HepG2 (cell line): ENCODE results near the gene CLCN2. TPM values are rescaled to one million over a fixed set of nuclear protein-coding genes. Genes with fewer than 3 reads are reported as not detected.

ENCODE experiments used
- ATAC-seq: fragments of 200-7000 bp; cut with Tn5 transposase; 3 replicates; pipeline ENCODE4 v1.9.1; 2020; ENCODE audit warnings: mild to moderate bottlenecking, moderate library complexity
- BruUV-seq: library from RNA; stranded (reverse); fragments of 400-500 nt; replicated peaks from 2 replicates; lab custom pipeline; 2021; lab: Mats Ljungman, UMichigan
- CTCF ChIA-PET: fragments of 300-600 bp; formaldehyde crosslinking; extraction: SDS; loops from one replicate; lab custom pipeline; 2021; ENCODE audit warnings: low total read pairs, inconsistent platforms, low intra/inter-chr PET ratio; lab: Yijun Ruan, JAX
- POLR2A ChIA-PET: fragments of 350-600 bp; sonication (Branson Sonifier 250); formaldehyde crosslinking; loops from one replicate; lab custom pipeline; 2020; ENCODE audit warnings: antibody characterized with exemption, inconsistent platforms; lab: Yijun Ruan, JAX
- DNase-seq: peaks from one replicate; pipeline ENCODE4 v3.0.0-alpha.2; 2015; ENCODE audit warnings: low spot score
- FAIRE-seq: peaks from 3 replicates; lab custom pipeline; 2011; peaks lifted over from hg19 to GRCh38; lab: Jason Lieb, UNC
- H2AFZ ChIP-seq: one replicate; pipeline ENCODE4 v1.6.1; 2011; ENCODE audit warnings: low read length, inconsistent platforms
- H3K27ac ChIP-seq: fragments of 300-600 bp; 3 replicates; pipeline ENCODE4 v1.8.0; 2011; ENCODE audit warnings: mixed run types, mild to moderate bottlenecking, mixed read lengths, low read length, inconsistent platforms; ENCODE audit not compliant: insufficient read depth; ENCODE audit errors: extremely low read length
- H3K27me3 ChIP-seq, 2 experiments: fragments of 200-600 bp in 1 of 2; 2 replicates in 1 of 2; 3 replicates in 1 of 2; pipeline versions ENCODE4 v1.6.0 to v1.8.0; 2011; ENCODE audit warnings: low read length in 2 of 2, mild to moderate bottlenecking in 2 of 2, moderate library complexity in 2 of 2, inconsistent platforms in 1 of 2; ENCODE audit not compliant: insufficient read depth in 2 of 2, control insufficient read depth in 1 of 2
- H3K36me3 ChIP-seq, 2 experiments: fragments of 200-600 bp in 1 of 2; replicated peaks in 1 of 2; 2 replicates in 1 of 2; 3 replicates in 1 of 2; pipeline versions ENCODE4 v1.5.1 to v1.8.0; 2011; ENCODE audit warnings: low read length in 2 of 2, inconsistent platforms in 1 of 2; ENCODE audit not compliant: insufficient read depth in 2 of 2, control insufficient read depth in 1 of 2
- H3K4me1 ChIP-seq: 2 replicates; pipeline ENCODE4 v1.5.1; 2012; ENCODE audit warnings: low read length, inconsistent platforms; ENCODE audit not compliant: insufficient read depth
- H3K4me2 ChIP-seq: 2 replicates; pipeline ENCODE4 v1.6.0; 2011; ENCODE audit warnings: low read depth, low read length, inconsistent platforms
- H3K4me3 ChIP-seq, 3 experiments: fragments of 200-600 bp in 1 of 3; sonication (generic), shearing (Covaris generic) in 1 of 3; replicated peaks in 1 of 3; 2 replicates each; pipeline ENCODE4 v1.5.1; 2011 to 2016; ENCODE audit warnings: low read length in 3 of 3, inconsistent platforms in 2 of 3, low read depth in 2 of 3, mild to moderate bottlenecking in 2 of 3, control low read depth in 1 of 3, mixed read lengths in 1 of 3; ENCODE audit not compliant: insufficient read depth in 1 of 3
- H3K79me2 ChIP-seq: one replicate; pipeline ENCODE4 v1.6.1; 2011; ENCODE audit warnings: low read length, inconsistent platforms; ENCODE audit not compliant: insufficient read depth
- H3K9ac ChIP-seq: 2 replicates; pipeline ENCODE4 v1.6.0; 2011; ENCODE audit warnings: mild to moderate bottlenecking, low read depth, low read length, inconsistent platforms; ENCODE audit not compliant: insufficient read depth
- H3K9me3 ChIP-seq: 2 replicates; pipeline ENCODE4 v1.5.1; 2012; ENCODE audit warnings: mild to moderate bottlenecking, low read length
- H4K20me1 ChIP-seq: 2 replicates; pipeline ENCODE4 v1.6.0; 2011; ENCODE audit warnings: inconsistent platforms, mild to moderate bottlenecking, low read length, moderate library complexity; ENCODE audit not compliant: insufficient read depth
- CCDC6 ChIP-seq: sonication (generic); formaldehyde crosslinking; IDR thresholded peaks from 2 replicates; pipeline ENCODE4 v1.8.1; 2022; ENCODE audit warnings: mild to moderate bottlenecking, missing genetic modification reagents, moderate library complexity
- EEA1 ChIP-seq: sonication (generic); formaldehyde crosslinking; IDR thresholded peaks from 2 replicates; pipeline ENCODE4 v1.5.1; 2020; ENCODE audit warnings: mild to moderate bottlenecking, missing genetic modification reagents, borderline replicate concordance
- FOXC1 ChIP-seq: sonication (generic); formaldehyde crosslinking; IDR thresholded peaks from 2 replicates; pipeline ENCODE4 v1.8.0; 2022; ENCODE audit warnings: mild to moderate bottlenecking, missing genetic modification reagents, borderline replicate concordance
- FOXM1 ChIP-seq: sonication (generic); formaldehyde crosslinking; IDR thresholded peaks from 2 replicates; pipeline ENCODE4 v1.5.0; 2020; ENCODE audit warnings: missing genetic modification reagents
- GMEB2 ChIP-seq: IDR thresholded peaks from 2 replicates; pipeline ENCODE4 v1.6.1; 2016; ENCODE audit warnings: missing biosample characterization, missing genetic modification reagents, low read depth
- HDAC2 ChIP-seq: sonication (generic); formaldehyde crosslinking; IDR thresholded peaks from 2 replicates; pipeline ENCODE4 v1.4.0; 2020; ENCODE audit warnings: missing genetic modification reagents
- HMG20A ChIP-seq: IDR thresholded peaks from 2 replicates; pipeline ENCODE4 v1.6.1; 2016; ENCODE audit warnings: borderline replicate concordance
- NCOA1 ChIP-seq: sonication (generic); formaldehyde crosslinking; IDR thresholded peaks from 2 replicates; pipeline ENCODE4 v1.9.0; 2021; ENCODE audit warnings: missing genetic modification reagents
- NFE2L2 ChIP-seq: fragments of 150-350 bp; IDR thresholded peaks from 2 replicates; pipeline ENCODE4 v1.6.1; 2014; ENCODE audit warnings: low read length
- RARA ChIP-seq: IDR thresholded peaks from 2 replicates; pipeline ENCODE4 v1.6.1; 2016; ENCODE audit warnings: missing genetic modification reagents, missing compliant biosample characterization
- RNF2 ChIP-seq: fragments of 450-650 bp; conservative IDR thresholded peaks from 2 replicates; pipeline ENCODE4 v1.6.1; 2016; ENCODE audit warnings: low read depth
- TEAD3 ChIP-seq: optimal IDR thresholded peaks from 2 replicates; pipeline ENCODE3; 2016; ENCODE audit warnings: borderline replicate concordance
- ZBTB4 ChIP-seq: sonication (generic); formaldehyde crosslinking; IDR thresholded peaks from 2 replicates; pipeline ENCODE4 v1.4.0; 2020; ENCODE audit warnings: missing genetic modification reagents, mild to moderate bottlenecking, borderline replicate concordance
- ZFAT ChIP-seq: sonication (generic); formaldehyde crosslinking; conservative IDR thresholded peaks from 2 replicates; pipeline ENCODE4 v1.8.1; 2023; ENCODE audit warnings: missing genetic modification reagents, inconsistent platforms
- ZMAT3 ChIP-seq: sonication (generic); formaldehyde crosslinking; conservative IDR thresholded peaks from 2 replicates; pipeline ENCODE4 v1.7.0; 2021; ENCODE audit warnings: missing genetic modification reagents
- ZNF12 ChIP-seq: sonication (generic); formaldehyde crosslinking; IDR thresholded peaks from 2 replicates; pipeline ENCODE4 v1.5.0; 2020; ENCODE audit warnings: missing genetic modification reagents
- ZNF580 ChIP-seq: IDR thresholded peaks from 2 replicates; pipeline ENCODE4 v1.6.1; 2016; ENCODE audit warnings: low read depth, borderline replicate concordance
- ZNF614 ChIP-seq: IDR thresholded peaks from 2 replicates; pipeline ENCODE4 v1.6.1; 2018; ENCODE audit warnings: missing biosample characterization, missing genetic modification reagents, inconsistent platforms, borderline replicate concordance
- ZNF724P ChIP-seq: sonication (generic); formaldehyde crosslinking; IDR thresholded peaks from 2 replicates; pipeline ENCODE4 v1.8.0; 2022; ENCODE audit warnings: missing genetic modification reagents, borderline replicate concordance
- WGBS: methylation state at CpG from one replicate; pipeline ENCODE4 v1.1.6; 2017; ENCODE audit warnings: low lambda C conversion rate; 5-methylcytosine and 5-hydroxymethylcytosine counted together
- in situ Hi-C: cut with HindIII; loops from 2 replicates; pipeline ENCODE4 v1.10.0; 2017; ENCODE audit warnings: low pct_unique_long_range_greater_than_20kb; ENCODE audit not compliant: extremely low pct_ligation_motif_present
- intact Hi-C: fragments of 100-400 bp; cut with micrococcal nuclease; formaldehyde crosslinking; loops from one replicate; pipeline ENCODE4 v1.10.0; 2022; ENCODE audit not compliant: unreplicated experiment
- polyA plus RNA-seq, 8 experiments: library from polyadenylated mRNA; depleted of rRNA in 3 of 8; stranded (reverse) in 7 of 8; unstranded in 1 of 8; fragments of >200 nt; fragmentation: Illumina TruSeq in 4 of 8; extraction: Trizol in 4 of 8; gene quantifications; 2 replicates each; pipeline versions ENCODE4 v1.2.1 to v1.2.3, GENCODE V29; 2011 to 2016; ENCODE audit warnings: low read depth in 4 of 8, missing spikeins in 1 of 8, mixed read lengths in 1 of 8; ENCODE audit not compliant: insufficient read depth in 1 of 8
- total RNA-seq, 5 experiments: library from RNA; depleted of rRNA; stranded (reverse); fragments of >200 nt; fragmentation: Illumina TruSeq; extraction: Trizol; gene quantifications; 2 replicates each; pipeline ENCODE4 v1.2.3, GENCODE V29; 2016; ENCODE audit warnings: low read depth in 1 of 5

The CLCN2 gene
- total and polyA plus RNA-seq, 2 of the 13 experiments (the other 11 are each of a cell fraction or from before 2014, with no cell fraction given) = 11.4 to 13.5 TPM

- Histone ChIP-seq H3K79me2 (no peaks in the 10 kb centered on the region), H4K20me1 (no peaks in the 10 kb centered on the region), H3K4me2 (no peak overlapping the region), H3K9me3 (no peaks in the 10 kb centered on the region), H3K36me3 (peaks cover 4 to 16% of the 10 kb centered on the region in 2 experiments; a peak in 4 of 5 replicates), H3K4me3 (no peak overlapping the region), H3K4me1 (peaks cover 11% of the 10 kb centered on the region), H3K27ac (no peak overlapping the region), H2AFZ (no peak overlapping the region), H3K27me3 (no peaks in the 10 kb centered on the region), H3K9ac (no peak overlapping the region)
- CTCF ChIA-PET = interaction anchor here (0.6 to 1.4 kb wide), 3 partner anchors 10 to 195 kb away, joined by 3 to 6 read pairs (median 4); no protein-coding TSS in a partner anchor
- POLR2A ChIA-PET = interaction anchor here (0.8 to 2.2 kb wide), 9 partner anchors 8 to 168 kb away, joined by 3 to 6 read pairs (median 4); partner anchors contain the start of genes FAM131A and POLR2H
- no TSS peak for BruUV-seq
- peak; percentile 84 for DNase-seq
- WGBS = 44% methylated on average over 14 of the region's 14 CpGs
- ATAC-seq = peak; percentile 92
- in situ Hi-C loops = no loop called here
- intact Hi-C loops = no loop called here
- peak; percentile 81 for FAIRE-seq
- TF ChIP-seq FOXM1 (CRISPR knock-in tag) (no peak), FOXC1 (CRISPR knock-in tag) (no peak), ZNF614 (CRISPR knock-in tag) (no peak), RARA (CRISPR knock-in tag) (no peak), TEAD3 (CRISPR knock-in tag) (peak; percentile 33), ZNF580 (CRISPR knock-in tag) (no peak), NCOA1 (CRISPR knock-in tag) (no peak), RNF2 (no peak), NFE2L2 (no peak), ZNF724P (CRISPR knock-in tag) (no peak), CCDC6 (no peak), ZMAT3 (CRISPR knock-in tag) (no peak), HDAC2 (CRISPR knock-in tag) (no peak), EEA1 (CRISPR knock-in tag) (no peak), GMEB2 (CRISPR knock-in tag) (no peak), ZNF12 (CRISPR knock-in tag) (no peak), HMG20A (CRISPR knock-in tag) (no peak), ZFAT (CRISPR knock-in tag) (no peak), ZBTB4 (CRISPR knock-in tag) (no peak)
Observed at GRCh38 chr3:184345317-184346144, 15.9 kb downstream of the CLCN2 start.
